Measurements from ENCODE around the gene NEDD9. TPM values are rescaled to one million over a fixed set of nuclear protein-coding genes. Genes with fewer than 3 reads are reported as not detected.

The NEDD9 gene
- total and polyA plus RNA-seq, 2 of the 13 experiments (the other 11 are each of a cell fraction or from before 2014, with no cell fraction given): 27.1 to 389 TPM

DNA sequence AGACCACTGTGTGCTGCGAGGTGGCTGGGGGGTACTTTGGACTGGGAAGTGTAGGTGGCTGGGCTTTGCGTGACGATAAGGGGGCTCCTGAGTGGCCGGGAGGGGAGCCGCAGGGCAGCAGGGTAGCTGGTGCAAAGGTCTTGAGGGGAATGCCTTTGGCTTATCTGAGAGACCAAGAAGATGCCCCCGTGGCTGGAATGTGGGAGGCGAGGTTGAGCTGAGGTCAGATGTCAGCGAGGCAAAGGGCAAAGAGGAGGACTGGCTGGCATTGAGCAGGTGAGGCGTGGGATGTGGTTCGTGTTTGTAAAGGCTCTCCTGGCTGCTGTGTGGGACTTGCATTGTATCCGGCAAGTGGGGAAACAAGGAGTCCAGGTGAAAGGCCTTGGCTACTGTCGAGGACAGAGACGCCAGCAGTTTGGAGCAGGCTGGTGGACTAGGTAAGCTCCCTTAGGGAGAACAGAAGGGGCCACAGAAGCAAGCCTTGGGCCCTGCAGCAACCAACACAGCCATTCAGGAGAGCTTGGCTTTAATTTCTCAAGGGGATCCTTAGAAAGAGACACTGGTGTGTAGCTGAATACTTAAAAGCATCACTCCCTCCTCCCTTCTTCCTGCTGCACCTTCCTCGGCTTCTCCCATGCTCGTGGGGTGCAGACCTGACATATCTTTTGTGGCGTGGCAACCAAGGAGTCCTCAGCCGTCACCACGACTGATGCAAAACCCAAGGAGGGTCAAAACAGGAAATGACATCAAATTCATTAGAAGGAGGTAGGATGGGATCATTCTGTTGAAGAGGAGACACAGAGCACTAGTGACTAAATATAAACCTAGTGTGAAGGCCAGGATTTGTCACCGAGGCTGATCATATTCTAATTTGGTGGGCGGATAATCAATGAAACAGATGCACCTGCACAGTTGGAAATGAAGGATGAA, 67.5 kb downstream of the NEDD9 start (continued):
- TF ChIP-seq, protein P1, sequence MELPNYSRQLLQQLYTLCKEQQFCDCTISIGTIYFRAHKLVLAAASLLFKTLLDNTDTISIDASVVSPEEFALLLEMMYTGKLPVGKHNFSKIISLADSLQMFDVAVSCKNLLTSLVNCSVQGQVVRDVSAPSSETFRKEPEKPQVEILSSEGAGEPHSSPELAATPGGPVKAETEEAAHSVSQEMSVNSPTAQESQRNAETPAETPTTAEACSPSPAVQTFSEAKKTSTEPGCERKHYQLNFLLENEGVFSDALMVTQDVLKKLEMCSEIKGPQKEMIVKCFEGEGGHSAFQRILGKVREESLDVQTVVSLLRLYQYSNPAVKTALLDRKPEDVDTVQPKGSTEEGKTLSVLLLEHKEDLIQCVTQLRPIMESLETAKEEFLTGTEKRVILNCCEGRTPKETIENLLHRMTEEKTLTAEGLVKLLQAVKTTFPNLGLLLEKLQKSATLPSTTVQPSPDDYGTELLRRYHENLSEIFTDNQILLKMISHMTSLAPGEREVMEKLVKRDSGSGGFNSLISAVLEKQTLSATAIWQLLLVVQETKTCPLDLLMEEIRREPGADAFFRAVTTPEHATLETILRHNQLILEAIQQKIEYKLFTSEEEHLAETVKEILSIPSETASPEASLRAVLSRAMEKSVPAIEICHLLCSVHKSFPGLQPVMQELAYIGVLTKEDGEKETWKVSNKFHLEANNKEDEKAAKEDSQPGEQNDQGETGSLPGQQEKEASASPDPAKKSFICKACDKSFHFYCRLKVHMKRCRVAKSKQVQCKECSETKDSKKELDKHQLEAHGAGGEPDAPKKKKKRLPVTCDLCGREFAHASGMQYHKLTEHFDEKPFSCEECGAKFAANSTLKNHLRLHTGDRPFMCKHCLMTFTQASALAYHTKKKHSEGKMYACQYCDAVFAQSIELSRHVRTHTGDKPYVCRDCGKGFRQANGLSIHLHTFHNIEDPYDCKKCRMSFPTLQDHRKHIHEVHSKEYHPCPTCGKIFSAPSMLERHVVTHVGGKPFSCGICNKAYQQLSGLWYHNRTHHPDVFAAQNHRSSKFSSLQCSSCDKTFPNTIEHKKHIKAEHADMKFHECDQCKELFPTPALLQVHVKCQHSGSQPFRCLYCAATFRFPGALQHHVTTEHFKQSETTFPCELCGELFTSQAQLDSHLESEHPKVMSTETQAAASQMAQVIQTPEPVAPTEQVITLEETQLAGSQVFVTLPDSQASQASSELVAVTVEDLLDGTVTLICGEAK (IDR thresholded peaks at IDR 0.05): no peak
- TF ChIP-seq, protein P1 (CRISPR knock-in tag; IDR thresholded peaks at IDR 0.05): no peak
- TF ChIP-seq, protein P2, sequence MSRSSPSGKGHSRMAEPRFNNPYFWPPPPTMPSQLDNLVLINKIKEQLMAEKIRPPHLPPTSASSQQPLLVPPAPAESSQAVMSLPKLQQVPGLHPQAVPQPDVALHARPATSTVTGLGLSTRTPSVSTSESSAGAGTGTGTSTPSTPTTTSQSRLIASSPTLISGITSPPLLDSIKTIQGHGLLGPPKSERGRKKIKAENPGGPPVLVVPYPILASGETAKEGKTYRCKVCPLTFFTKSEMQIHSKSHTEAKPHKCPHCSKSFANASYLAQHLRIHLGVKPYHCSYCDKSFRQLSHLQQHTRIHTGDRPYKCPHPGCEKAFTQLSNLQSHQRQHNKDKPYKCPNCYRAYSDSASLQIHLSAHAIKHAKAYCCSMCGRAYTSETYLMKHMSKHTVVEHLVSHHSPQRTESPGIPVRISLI (CRISPR knock-in tag; IDR thresholded peaks at IDR 0.05; ENCODE audit: borderline replicate concordance): no peak
- TF ChIP-seq ZNF720 (CRISPR knock-in tag; IDR thresholded peaks at IDR 0.05) (no peak), IRX3 (CRISPR knock-in tag; IDR thresholded peaks at IDR 0.05; ENCODE audit: borderline replicate concordance, low read depth) (no peak), HOXA5 (CRISPR knock-in tag; IDR thresholded peaks at IDR 0.05) (no peak), ZNF501 (CRISPR knock-in tag; IDR thresholded peaks at IDR 0.05) (0 out of 2 replicates have a peak, but pooled peaks have one; percentile 23), STAG1 (CRISPR knock-in tag; IDR thresholded peaks at IDR 0.05) (0 out of 2 replicates have a peak, but pooled peaks have one; percentile 11), TBX2 (CRISPR knock-in tag; IDR thresholded peaks at IDR 0.05; ENCODE audit: borderline replicate concordance) (peak; percentile 13; the same call in 1 of the 2 replicates), ESRRA (CRISPR knock-in tag; IDR thresholded peaks at IDR 0.05; ENCODE audit: low read depth) (peak; percentile 76; the same call in 1 of the 2 replicates), TOE1 (CRISPR knock-in tag; IDR thresholded peaks at IDR 0.05) (no peak)
- TF ChIP-seq, protein P3, sequence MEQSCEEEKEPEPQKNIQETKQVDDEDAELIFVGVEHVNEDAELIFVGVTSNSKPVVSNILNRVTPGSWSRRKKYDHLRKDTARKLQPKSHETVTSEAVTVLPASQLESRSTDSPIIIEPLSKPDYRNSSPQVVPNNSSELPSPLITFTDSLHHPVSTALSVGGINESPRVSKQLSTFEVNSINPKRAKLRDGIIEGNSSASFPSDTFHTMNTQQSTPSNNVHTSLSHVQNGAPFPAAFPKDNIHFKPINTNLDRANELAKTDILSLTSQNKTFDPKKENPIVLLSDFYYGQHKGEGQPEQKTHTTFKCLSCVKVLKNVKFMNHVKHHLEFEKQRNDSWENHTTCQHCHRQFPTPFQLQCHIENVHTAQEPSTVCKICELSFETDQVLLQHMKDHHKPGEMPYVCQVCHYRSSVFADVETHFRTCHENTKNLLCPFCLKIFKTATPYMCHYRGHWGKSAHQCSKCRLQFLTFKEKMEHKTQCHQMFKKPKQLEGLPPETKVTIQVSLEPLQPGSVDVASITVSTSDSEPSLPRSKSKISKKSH (CRISPR knock-in tag; IDR thresholded peaks at IDR 0.05; ENCODE audit: borderline replicate concordance): 0 out of 2 replicates have a peak, but pooled peaks have one; percentile 52
- TF ChIP-seq, protein P4, sequence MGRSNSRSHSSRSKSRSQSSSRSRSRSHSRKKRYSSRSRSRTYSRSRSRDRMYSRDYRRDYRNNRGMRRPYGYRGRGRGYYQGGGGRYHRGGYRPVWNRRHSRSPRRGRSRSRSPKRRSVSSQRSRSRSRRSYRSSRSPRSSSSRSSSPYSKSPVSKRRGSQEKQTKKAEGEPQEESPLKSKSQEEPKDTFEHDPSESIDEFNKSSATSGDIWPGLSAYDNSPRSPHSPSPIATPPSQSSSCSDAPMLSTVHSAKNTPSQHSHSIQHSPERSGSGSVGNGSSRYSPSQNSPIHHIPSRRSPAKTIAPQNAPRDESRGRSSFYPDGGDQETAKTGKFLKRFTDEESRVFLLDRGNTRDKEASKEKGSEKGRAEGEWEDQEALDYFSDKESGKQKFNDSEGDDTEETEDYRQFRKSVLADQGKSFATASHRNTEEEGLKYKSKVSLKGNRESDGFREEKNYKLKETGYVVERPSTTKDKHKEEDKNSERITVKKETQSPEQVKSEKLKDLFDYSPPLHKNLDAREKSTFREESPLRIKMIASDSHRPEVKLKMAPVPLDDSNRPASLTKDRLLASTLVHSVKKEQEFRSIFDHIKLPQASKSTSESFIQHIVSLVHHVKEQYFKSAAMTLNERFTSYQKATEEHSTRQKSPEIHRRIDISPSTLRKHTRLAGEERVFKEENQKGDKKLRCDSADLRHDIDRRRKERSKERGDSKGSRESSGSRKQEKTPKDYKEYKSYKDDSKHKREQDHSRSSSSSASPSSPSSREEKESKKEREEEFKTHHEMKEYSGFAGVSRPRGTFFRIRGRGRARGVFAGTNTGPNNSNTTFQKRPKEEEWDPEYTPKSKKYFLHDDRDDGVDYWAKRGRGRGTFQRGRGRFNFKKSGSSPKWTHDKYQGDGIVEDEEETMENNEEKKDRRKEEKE (IDR thresholded peaks at IDR 0.05): no peak

All from HepG2 (cell line).